ENCODE data around the gene ZFAND4. TPM values are rescaled to one million over a fixed set of nuclear protein-coding genes. Genes with fewer than 3 reads are reported as not detected.

Gene ZFAND4
- total RNA-seq, 1 experiment from 2014 or later: 17.2 TPM

DNA sequence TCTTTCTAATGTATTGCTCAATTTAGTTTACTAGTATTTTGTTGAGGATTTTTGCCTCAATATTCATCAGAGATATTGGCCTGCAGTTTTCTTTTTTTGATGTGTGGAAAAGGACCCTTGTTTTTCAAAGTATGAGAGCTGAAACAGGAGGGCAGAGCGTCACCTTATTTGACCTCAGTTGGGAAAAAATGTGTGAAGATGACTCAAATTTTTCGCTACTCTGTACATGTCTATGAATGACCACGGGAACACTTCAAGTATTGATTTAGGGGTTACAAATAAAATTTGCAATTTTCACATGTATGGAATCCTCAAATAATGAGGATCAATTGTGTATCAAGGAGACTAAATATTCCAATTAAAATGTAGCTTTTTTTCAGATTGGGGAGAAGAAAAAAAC, 103.1 kb downstream of the ZFAND4 start:
- H3K79me2 ChIP-seq (ENCODE audit: insufficient read depth, low read length): no peaks in the 10 kb centered on the region
- H3K4me2 ChIP-seq (ENCODE audit: insufficient read depth, insufficient read length, low read length): no peak overlapping the region
- Mint-ChIP-seq H3K27me3 (ENCODE audit: low read depth) (no peaks in the 10 kb centered on the region), H3K36me3 (ENCODE audit: insufficient read depth in 1 of 3, low read depth in 3 of 3) (peaks cover 3 to 20% (median 18%) of the 10 kb centered on the region in 3 experiments; a peak in 6 of 7 replicates), H3K4me1 (peaks cover 9 to 12% of the 10 kb centered on the region in 2 experiments), H3K4me3 (no peak overlapping the region), H3K27ac (no peak overlapping the region), H3K9me3 (peaks cover 0 to 11% of the 10 kb centered on the region in 2 experiments; a peak in 4 of 5 replicates)
- H4K8ac ChIP-seq (replicated peaks; ENCODE audit: insufficient read length, low read depth, low read length): no peak overlapping the region
- no peaks in the 10 kb centered on the region for H3K23me2 ChIP-seq (ENCODE audit: insufficient read length, low read depth, low read length, poor library complexity, severe bottlenecking)
- no peak overlapping the region for H2AK5ac ChIP-seq (ENCODE audit: insufficient read length, low read length)
- no peak overlapping the region for H2BK15ac ChIP-seq (ENCODE audit: low read depth, low read length)
- no peak overlapping the region for H2BK120ac ChIP-seq (ENCODE audit: low read depth, low read length, poor library complexity, severe bottlenecking)
- no peaks in the 10 kb centered on the region for H3K27me3 ChIP-seq (ENCODE audit: insufficient read depth, low read length)
- no peak overlapping the region for H3K23ac ChIP-seq (ENCODE audit: insufficient read length, low read depth, low read length)
- no peak overlapping the region for H2BK12ac ChIP-seq (ENCODE audit: insufficient read length, low read depth, low read length)
- H2BK20ac ChIP-seq (ENCODE audit: low read depth, low read length, poor library complexity, severe bottlenecking): no peak overlapping the region
- no peak overlapping the region for H3K14ac ChIP-seq (ENCODE audit: insufficient read depth, low read length)
- no CpG with 5 or more reads among the region's 3 CpGs for WGBS (ENCODE audit: extremely low coverage, insufficient read length, low lambda C conversion rate)
- H3T11ph ChIP-seq (ENCODE audit: low read length): no peak overlapping the region
- TF ChIP-seq CTCF (conservative IDR thresholded peaks at IDR 0.05): no peak
- H3K9ac ChIP-seq (ENCODE audit: extremely low read depth, insufficient read length, low read length): no peak overlapping the region
- no peak overlapping the region for H3K56ac ChIP-seq (ENCODE audit: insufficient read length, low read depth, low read length)
- H4K20me1 ChIP-seq (ENCODE audit: control insufficient read depth, insufficient read depth, insufficient read length): no peaks in the 10 kb centered on the region
- H2BK5ac ChIP-seq (ENCODE audit: insufficient read length, low read length): no peak overlapping the region
- no peak overlapping the region for H4K91ac ChIP-seq (ENCODE audit: insufficient read length, low read depth, low read length)
- DNase-seq: no peak
- no peak overlapping the region for H3K27ac ChIP-seq (ENCODE audit: insufficient read length, low read depth, low read length)
- no peak overlapping the region for H3K18ac ChIP-seq (ENCODE audit: insufficient read length, low read depth, low read length)
- H4K5ac ChIP-seq (ENCODE audit: insufficient read length, low read depth, low read length): no peak overlapping the region
- no peaks in the 10 kb centered on the region for H3K9me3 ChIP-seq (ENCODE audit: control insufficient read depth, low read depth, low read length)
- no peaks in the 10 kb centered on the region; the same call in 1 of the 2 replicates for H3K4me1 ChIP-seq (ENCODE audit: insufficient read depth, low read length)
- no peak overlapping the region for H3K4ac ChIP-seq (ENCODE audit: low read depth, low read length)
- H3K79me1 ChIP-seq (ENCODE audit: insufficient read depth, low read depth, low read length, poor library complexity, severe bottlenecking): no peaks in the 10 kb centered on the region
- H2AFZ ChIP-seq (ENCODE audit: low read length): no peak overlapping the region

Measured in H9 (cell line).